HG03378 (cell line): ENCODE results near the gene CHID1.

Experiments
- ATAC-seq: cut with Tn5 transposase; IDR thresholded peaks from one replicate; pipeline ENCODE4 v1.9.1; 2021; ENCODE audit warnings: mild to moderate bottlenecking, moderate library complexity; ENCODE audit not compliant: unreplicated experiment

Gene CHID1

DNA sequence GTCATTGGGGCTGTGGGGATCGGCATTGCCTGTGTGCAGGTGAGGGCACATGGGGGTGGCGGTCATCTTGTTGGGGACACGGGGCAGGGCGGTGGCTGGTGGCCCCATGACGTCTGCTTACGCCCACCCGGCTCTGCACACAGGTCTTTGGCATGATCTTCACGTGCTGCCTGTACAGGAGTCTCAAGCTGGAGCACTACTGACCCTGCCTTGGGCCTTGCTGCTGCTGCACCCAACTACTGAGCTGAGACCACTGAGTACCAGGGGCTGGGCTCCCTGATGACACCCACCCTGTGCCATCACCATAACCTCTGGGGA, 72.7 kb downstream of the CHID1 start:
- no peak for ATAC-seq

GRCh38 chr11:837189-837989, 73.2 kb downstream of the CHID1 start:
- ATAC-seq, result no peak

DNA sequence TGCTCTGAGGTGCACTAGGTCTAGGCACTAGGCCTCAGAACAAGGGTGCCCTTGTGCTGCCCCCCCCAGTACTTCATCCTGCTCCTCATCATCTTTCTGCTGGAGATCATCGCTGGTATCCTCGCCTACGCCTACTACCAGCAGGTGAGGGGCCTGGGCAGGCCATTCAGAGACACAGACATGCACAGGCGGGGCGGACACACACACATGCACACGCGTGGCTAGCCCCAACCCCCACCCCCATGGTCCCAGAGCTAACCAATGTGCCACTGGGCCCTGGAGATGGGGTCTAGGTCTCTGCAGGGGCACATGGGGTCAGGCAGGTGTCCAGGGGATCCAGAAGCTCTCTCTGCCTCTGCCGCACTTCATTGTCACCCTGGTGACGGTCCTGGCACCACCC, 73.9 kb downstream of the CHID1 start:
- ATAC-seq, result no peak

DNA sequence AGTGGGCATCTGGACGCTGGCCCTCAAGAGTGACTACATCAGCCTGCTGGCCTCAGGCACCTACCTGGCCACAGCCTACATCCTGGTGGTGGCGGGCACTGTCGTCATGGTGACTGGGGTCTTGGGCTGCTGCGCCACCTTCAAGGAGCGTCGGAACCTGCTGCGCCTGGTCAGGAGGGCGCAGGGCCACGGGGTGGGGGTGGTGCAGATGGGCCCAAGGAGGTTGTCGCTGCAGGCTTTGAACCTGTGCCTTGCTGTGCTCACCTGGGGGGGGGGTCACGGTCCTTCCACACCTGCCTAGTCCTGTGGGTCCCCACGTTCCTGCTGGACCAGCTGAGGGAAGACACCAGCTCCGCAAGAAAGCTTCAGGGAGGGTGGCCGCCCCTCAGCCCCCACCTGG, 74.3 kb downstream of the CHID1 start:
- ATAC-seq, result no peak

DNA sequence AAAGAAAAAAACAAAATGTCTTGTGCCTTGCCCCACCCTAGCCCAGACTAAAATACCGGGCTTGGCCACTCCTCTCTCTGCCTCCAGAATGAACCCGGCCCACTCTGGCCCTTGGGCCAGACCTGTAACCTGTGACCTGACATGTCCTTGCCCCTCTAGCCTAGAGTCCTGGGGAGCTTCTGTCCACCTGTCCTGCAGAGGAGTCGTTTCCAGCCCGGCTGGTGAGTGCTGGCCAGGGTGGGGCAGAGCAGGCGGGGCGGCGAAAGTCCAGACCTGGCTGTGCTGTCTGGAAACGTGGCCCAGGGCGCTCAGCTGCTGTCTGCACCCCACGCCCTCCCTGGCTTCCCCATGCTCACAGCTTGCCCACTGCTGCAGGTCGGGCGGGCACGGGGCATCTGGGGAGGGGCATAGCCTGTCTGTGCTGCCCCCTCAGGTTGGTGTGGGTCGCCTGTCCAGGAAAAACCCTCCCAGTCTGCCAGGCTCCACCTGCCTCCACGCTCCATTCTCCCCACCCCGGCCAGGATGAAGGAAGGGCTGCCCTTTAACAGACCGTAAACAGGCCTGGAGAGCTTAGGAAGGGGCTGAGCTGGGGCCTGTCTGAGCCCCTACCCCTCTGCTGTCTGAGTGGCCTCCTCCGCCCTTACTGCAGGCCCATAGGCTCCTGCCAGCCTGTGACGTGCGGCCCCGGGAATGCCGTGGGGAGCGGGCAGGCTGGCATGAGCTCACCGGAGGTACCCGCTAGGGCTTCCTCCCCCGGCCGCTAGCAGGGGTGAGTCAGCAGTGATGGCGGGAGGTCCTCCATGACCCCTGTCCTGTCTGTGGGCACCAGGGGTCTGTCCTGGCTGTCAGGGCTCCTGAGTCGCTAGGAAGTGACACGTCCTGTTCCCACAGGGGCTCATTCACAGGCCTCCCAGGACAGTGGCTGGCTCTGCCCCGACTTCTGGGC, 76.0 kb downstream of the CHID1 start:
- ATAC-seq, result no peak

- ATAC-seq, result no peak
These were observed 76.7 kb downstream of the CHID1 start for GRCh38 chr11:833849-834311.

DNA sequence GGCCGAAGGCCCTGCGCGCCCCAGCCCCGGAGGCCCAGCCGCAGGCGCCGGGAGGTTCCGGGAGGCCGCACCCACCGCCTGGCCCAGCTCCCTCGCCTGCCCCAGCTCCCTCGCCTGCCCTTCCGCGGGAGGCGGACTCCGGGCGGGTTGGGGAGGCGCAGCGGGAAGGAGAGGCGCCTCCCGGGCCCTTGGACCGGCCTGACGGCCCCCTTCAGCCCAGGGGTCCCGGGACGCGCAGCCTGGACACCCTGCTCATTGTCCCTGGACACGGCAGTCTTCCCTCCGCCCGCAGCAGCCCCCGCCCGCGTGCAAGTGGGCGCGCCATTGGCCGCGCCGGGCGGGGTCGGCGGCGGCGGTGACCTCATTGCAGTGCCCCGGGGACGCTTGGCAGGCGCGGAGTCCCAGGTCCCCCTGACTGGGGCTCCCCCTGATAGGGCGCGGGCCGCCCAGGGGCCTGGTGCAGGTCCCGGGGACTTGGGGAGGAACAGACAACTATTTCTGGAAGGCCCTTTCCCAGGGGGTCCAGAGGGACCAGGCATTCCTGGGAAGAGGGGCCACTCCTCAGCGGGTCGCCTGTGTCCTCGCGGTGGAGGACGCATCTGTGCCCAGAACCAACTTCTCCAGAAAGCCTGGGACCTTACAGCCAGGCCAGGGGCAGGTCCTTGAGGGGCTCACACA, 77.4 kb downstream of the CHID1 start:
- ATAC-seq, result no peak

GRCh38 chr11:832529-833113, 78.0 kb downstream of the CHID1 start, which contains the start of gene CD151:
Gene CD151, plus strand, starts transcription at chr11:832952. Its CDS starts 3,118 bp downstream, at chr11:836070.
- ATAC-seq, result no peak

DNA sequence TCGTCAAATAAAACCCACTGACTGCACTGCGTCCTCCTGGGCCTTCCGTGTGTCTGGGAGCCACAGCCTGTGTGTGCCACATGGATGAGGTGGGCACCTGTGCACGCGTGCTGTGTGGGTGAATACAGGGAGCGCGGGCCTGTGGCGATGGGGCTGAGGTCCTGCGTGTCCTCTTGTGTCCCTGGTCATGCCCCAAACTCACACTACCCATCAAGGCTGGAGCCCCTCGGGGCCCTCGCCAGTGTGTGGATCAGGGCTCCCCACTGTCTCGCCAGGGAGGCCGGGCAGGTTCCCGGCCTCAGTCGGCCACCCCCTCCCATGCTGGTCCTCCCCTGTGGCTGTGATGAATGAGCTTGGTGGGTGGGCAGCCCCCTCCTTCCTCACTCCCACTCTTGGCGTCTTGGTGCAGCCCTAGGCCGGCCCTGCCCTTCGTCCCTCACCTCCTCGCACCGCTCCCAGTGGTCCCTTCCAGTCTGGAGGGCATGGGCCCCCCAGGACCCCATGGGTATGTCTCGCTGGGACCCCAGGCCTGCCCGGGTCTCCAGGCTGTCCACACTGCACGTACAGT, 78.6 kb downstream of the CHID1 start:
- no peak for ATAC-seq

GRCh38 chr11:831118-831864, 79.3 kb downstream of the CHID1 start:
- ATAC-seq, result no peak

GRCh38 chr11:830295-831117, 80.1 kb downstream of the CHID1 start:
- ATAC-seq, result no peak

DNA sequence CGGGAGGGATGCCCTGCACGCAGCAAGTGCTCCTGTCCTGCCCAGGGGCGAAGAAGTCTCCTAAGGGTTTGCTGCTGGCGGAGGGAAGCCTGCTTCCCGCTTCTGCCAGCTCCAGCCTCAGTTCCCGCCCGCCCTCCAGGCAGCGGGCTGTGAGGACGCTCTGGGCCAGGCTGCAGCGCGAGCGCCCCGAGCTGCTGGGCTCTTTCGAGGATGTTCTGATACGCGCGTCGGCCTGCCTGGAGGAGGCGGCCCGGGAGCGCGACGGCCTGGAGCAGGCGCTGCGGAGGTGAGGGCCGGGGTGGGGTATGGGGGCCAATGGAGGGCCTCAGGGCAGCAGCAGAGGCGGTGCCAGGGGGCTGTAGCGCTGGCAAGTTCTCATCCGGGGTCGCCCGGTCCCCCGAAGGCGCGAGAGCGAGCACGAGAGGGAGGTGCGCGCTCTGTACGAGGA, 80.7 kb downstream of the CHID1 start:
- no peak for ATAC-seq

DNA sequence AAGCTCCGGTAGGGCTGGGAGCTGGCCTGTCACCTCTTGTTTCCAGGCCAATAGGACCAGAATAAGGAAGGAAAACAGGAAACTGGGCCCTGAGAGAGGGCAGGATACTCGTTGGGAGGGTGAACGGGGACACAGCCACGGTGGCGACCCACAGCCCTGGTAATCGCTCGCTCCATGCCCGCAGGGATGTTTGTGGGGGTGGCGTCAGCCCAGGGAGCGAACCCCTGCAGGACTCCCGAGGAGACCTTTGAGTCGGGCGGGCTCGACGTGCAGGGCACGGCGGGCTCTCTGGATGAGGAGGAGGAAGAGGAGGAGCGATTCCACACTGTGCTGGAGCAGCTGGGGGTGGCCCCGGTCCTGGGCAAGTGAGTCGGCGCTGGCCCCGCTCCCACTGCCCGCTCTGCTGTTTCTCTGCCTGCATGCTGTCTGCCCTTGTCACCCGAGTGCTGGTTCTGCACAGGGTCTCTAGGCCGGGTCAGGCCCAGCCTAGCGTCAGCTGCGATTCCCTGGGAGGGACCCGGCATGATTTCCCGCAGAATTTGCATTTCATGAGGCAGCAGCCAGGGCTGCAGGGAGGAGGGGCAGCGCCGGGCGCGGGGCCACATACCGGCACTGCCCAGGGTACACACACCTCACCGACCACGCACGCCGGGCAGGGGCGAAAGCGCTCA, 81.3 kb downstream of the CHID1 start:
- ATAC-seq, result no peak

GRCh38 chr11:828506-829175, 82.0 kb downstream of the CHID1 start:
- ATAC-seq, result no peak

- ATAC-seq, result no peak
These were observed 82.8 kb downstream of the CHID1 start, which contains the start of gene CRACR2B for GRCh38 chr11:827897-828192. Gene CRACR2B, plus strand, starts transcription at chr11:827919. Its CDS starts 689 bp downstream, at chr11:828608.

GRCh38 chr11:827146-827896, 83.3 kb downstream of the CHID1 start:
- ATAC-seq, result no peak

- no peak for ATAC-seq
These were observed 83.8 kb downstream of the CHID1 start for GRCh38 chr11:826836-827145.
